HG02798 (cell line): ENCODE data around the gene C20orf202.
"Not testable (repeated sequence)": the region's sequence is repeated elsewhere in the genome, so short reads cannot be mapped to it uniquely, and the experiment has no call there.

Experiments used
- ATAC-seq: cut with Tn5 transposase; IDR thresholded peaks from one replicate; pipeline ENCODE4 v1.9.1; 2021; ENCODE audit warnings: mild to moderate bottlenecking; ENCODE audit not compliant: unreplicated experiment, poor library complexity

Gene C20orf202

GRCh38 chr20:1241456-1241855 lies 38.2 kb downstream of the C20orf202 start:
- no peak for ATAC-seq

DNA sequence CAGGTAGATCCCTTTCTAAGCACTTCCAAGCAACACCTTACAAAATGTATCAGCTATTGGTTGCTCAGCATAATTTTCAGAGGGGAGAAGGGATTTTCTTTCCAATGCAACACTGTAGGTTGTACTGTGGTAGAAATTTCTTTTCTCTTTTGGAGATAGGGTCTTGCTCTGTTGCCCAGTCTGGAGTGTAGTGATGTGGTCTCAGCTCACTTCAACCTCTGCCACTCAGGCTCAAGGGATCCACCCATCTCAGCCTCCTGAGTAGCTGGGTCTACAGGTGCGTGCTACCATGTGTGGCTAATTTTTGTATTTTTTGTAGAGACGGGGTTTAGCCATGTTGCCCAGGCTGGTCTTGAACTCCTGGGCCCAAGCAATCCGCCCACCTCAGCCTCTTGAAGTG lies 38.8 kb downstream of the C20orf202 start:
- ATAC-seq: no peak

- no peak for ATAC-seq
These were observed 39.3 kb downstream of the C20orf202 start for GRCh38 chr20:1242530-1242929.

GRCh38 chr20:1245578-1245977 lies 42.3 kb downstream of the C20orf202 start:
- ATAC-seq: no peak

GRCh38 chr20:1247689-1248088 lies 44.4 kb downstream of the C20orf202 start:
- ATAC-seq: no peak

- not testable (repeated sequence) for ATAC-seq
These were observed 47.0 kb downstream of the C20orf202 start for GRCh38 chr20:1250282-1250681.

- no peak for ATAC-seq
These were observed 49.2 kb downstream of the C20orf202 start for GRCh38 chr20:1252416-1252815.

- ATAC-seq: no peak
These were observed 51.0 kb downstream of the C20orf202 start for GRCh38 chr20:1254254-1254653.

- no peak for ATAC-seq
These were observed 52.4 kb downstream of the C20orf202 start for GRCh38 chr20:1255675-1256074.
